GM12878 (cell line): Measurements from ENCODE around the gene CTIF. TPM values are rescaled to one million over a fixed set of nuclear protein-coding genes. Genes with fewer than 3 reads are reported as not detected.

ENCODE experiments used
- ATAC-seq: fragments of 200-7000 bp; cut with Tn5 transposase; 3 replicates; pipeline ENCODE4 v1.9.1; 2020; ENCODE audit warnings: mild to moderate bottlenecking, moderate library complexity
- BruUV-seq: library from RNA; stranded (reverse); fragments of 400-500 nt; replicated peaks from 2 replicates; lab custom pipeline; 2021; lab: Mats Ljungman, UMichigan
- CTCF ChIA-PET: fragments of 300-600 bp; sonication (Branson Sonifier 250); formaldehyde crosslinking; extraction: SDS; loops from one replicate; lab custom pipeline; 2021; ENCODE audit warnings: inconsistent platforms; lab: Yijun Ruan, JAX
- POLR2A ChIA-PET: fragments of 350-600 bp; formaldehyde crosslinking; extraction: SDS; loops from one replicate; lab custom pipeline; 2021; ENCODE audit warnings: inconsistent platforms; lab: Charles Lee
- RAD21 ChIA-PET: fragments of 300-600 bp; sonication (Branson Sonifier 250); formaldehyde crosslinking; loops from one replicate; lab custom pipeline; 2023; ENCODE audit warnings: antibody characterized with exemption; ENCODE audit not compliant: unreplicated experiment; lab: Charles Lee
- SMC1A ChIA-PET: fragments of 300-600 bp; sonication (Branson Sonifier 250); formaldehyde crosslinking; loops from one replicate; lab custom pipeline; 2023; ENCODE audit not compliant: unreplicated experiment, uncharacterized antibody; lab: Charles Lee
- DNase-seq: peaks from one replicate; pipeline ENCODE4 v3.0.0-alpha.2; 2011; ENCODE audit warnings: low read depth, low spot score
- FAIRE-seq: peaks from 3 replicates; lab custom pipeline; 2011; peaks lifted over from hg19 to GRCh38; lab: Jason Lieb, UNC
- H2AFZ ChIP-seq: 2 replicates; pipeline ENCODE4 v1.6.0; 2011; ENCODE audit warnings: low read depth, low read length, control low read depth; ENCODE audit not compliant: control insufficient read depth
- H3K27ac ChIP-seq: 2 replicates; pipeline ENCODE4 v1.5.1; 2011; ENCODE audit warnings: control low read depth; ENCODE audit not compliant: control insufficient read depth, insufficient read depth
- H3K27me3 ChIP-seq, 2 experiments: replicated peaks in 1 of 2; 2 replicates each; pipeline versions ENCODE4 v1.6.0 to v1.6.1; 2011; ENCODE audit warnings: low read length in 1 of 2; ENCODE audit not compliant: control insufficient read depth in 2 of 2, insufficient read depth in 2 of 2
- H3K36me3 ChIP-seq, 2 experiments: 2 replicates each; pipeline ENCODE4 v1.5.1; 2011; ENCODE audit warnings: low read length in 1 of 2; ENCODE audit not compliant: control insufficient read depth in 2 of 2, insufficient read depth in 2 of 2
- H3K4me1 ChIP-seq: 2 replicates; pipeline ENCODE4 v1.6.1; 2011; ENCODE audit warnings: mild to moderate bottlenecking, low read length, moderate library complexity, mixed read lengths; ENCODE audit not compliant: control insufficient read depth, insufficient read depth
- H3K4me2 ChIP-seq: 2 replicates; pipeline ENCODE4 v1.6.0; 2011; ENCODE audit warnings: control low read depth; ENCODE audit not compliant: control insufficient read depth, insufficient read depth
- H3K4me3 ChIP-seq: fragments of 200-600 bp; sonication (generic); 2 replicates; pipeline ENCODE4 v1.5.1; 2016
- H3K79me2 ChIP-seq: 2 replicates; pipeline ENCODE4 v1.6.0; 2011; ENCODE audit warnings: low read length; ENCODE audit not compliant: control insufficient read depth, insufficient read depth
- H3K9ac ChIP-seq: 2 replicates; pipeline ENCODE4 v1.8.0; 2011; ENCODE audit warnings: low read length, control low read depth, mixed read lengths; ENCODE audit not compliant: control insufficient read depth, insufficient read depth
- H3K9me3 ChIP-seq: replicated peaks from 3 replicates; pipeline ENCODE4 v1.5.1; 2011; ENCODE audit warnings: mild to moderate bottlenecking, low read length; ENCODE audit not compliant: control insufficient read depth, insufficient read depth
- H4K20me1 ChIP-seq: 2 replicates; pipeline ENCODE4 v1.6.0; 2011; ENCODE audit not compliant: control insufficient read depth, insufficient read depth
- ASH2L ChIP-seq: fragments of 300-600, 200-600 bp; sonication (generic); IDR thresholded peaks from 2 replicates; pipeline ENCODE4 v1.6.1; 2017; ENCODE audit warnings: low read depth, mild to moderate bottlenecking, borderline replicate concordance
- EGR1 ChIP-seq, 2 experiments: IDR thresholded peaks; 1 replicate in 1 of 2; 2 replicates in 1 of 2; pipeline ENCODE4 v1.6.1; 2011 to 2012; ENCODE audit warnings: low read depth in 2 of 2, low read length in 2 of 2, borderline replicate concordance in 1 of 2, mild to moderate bottlenecking in 1 of 2, moderate library complexity in 1 of 2
- EP300 ChIP-seq, 2 experiments: fragments of 150-350 bp in 1 of 2; IDR thresholded peaks; 2 replicates each; pipeline ENCODE4 v1.6.1; 2011 to 2012; ENCODE audit warnings: low read depth in 2 of 2, low read length in 2 of 2, borderline replicate concordance in 1 of 2, improper control_type of control experiment in 1 of 2, inconsistent platforms in 1 of 2; ENCODE audit not compliant: control insufficient read depth in 1 of 2
- ETV6 ChIP-seq, 2 experiments: fragments of 450-650 bp in 1 of 2; IDR thresholded peaks in 1 of 2; conservative IDR thresholded peaks in 1 of 2; 2 replicates each; pipeline ENCODE4 v1.6.1; 2014; ENCODE audit warnings: antibody characterized with exemption in 1 of 2, borderline replicate concordance in 1 of 2, low read depth in 1 of 2, mild to moderate bottlenecking in 1 of 2, moderate library complexity in 1 of 2
- KDM1A ChIP-seq: fragments of 200-600 bp; sonication (generic); IDR thresholded peaks from 2 replicates; pipeline ENCODE4 v1.6.1; 2016; ENCODE audit warnings: borderline replicate concordance
- MEF2B ChIP-seq: fragments of 450-650 bp; IDR thresholded peaks from 2 replicates; pipeline ENCODE4 v1.6.1; 2018; ENCODE audit warnings: mild to moderate bottlenecking, moderate library complexity; ENCODE audit not compliant: partially characterized antibody, poor library complexity, severe bottlenecking
- MYB ChIP-seq: fragments of 150-350 bp; IDR thresholded peaks from 2 replicates; pipeline ENCODE4 v1.6.1; 2014; ENCODE audit warnings: mild to moderate bottlenecking, low read depth, low read length, borderline replicate concordance
- RAD51 ChIP-seq: fragments of 450-650 bp; IDR thresholded peaks from 2 replicates; pipeline ENCODE4 v1.6.1; 2016; ENCODE audit warnings: moderate library complexity, mild to moderate bottlenecking, inconsistent platforms
- RCOR1 ChIP-seq: conservative IDR thresholded peaks from 2 replicates; pipeline ENCODE4 v1.6.1; 2012; ENCODE audit warnings: low read depth, low read length, improper control_type of control experiment
- SMAD1 ChIP-seq: fragments of 450-650 bp; IDR thresholded peaks from 2 replicates; pipeline ENCODE4 v1.6.1; 2018; ENCODE audit warnings: mild to moderate bottlenecking, low read depth; ENCODE audit not compliant: partially characterized antibody
- SREBF2 ChIP-seq: IDR thresholded peaks from 2 replicates; pipeline ENCODE4 v1.6.1; 2012; ENCODE audit warnings: mild to moderate bottlenecking, low read length
- ZNF384 ChIP-seq: IDR thresholded peaks from 2 replicates; pipeline ENCODE4 v1.6.1; 2012; ENCODE audit warnings: low read depth, mild to moderate bottlenecking, low read length, improper control_type of control experiment, borderline replicate concordance
- WGBS: methylation state at CpG from one replicate; pipeline ENCODE4 v1.1.6; 2016; ENCODE audit warnings: low lambda C conversion rate; ENCODE audit not compliant: insufficient replicate concordance, insufficient coverage; ENCODE audit errors: missing lambda C conversion rate; 5-methylcytosine and 5-hydroxymethylcytosine counted together
- in situ Hi-C: fragments of 300-500 bp; cut with MboI; formaldehyde crosslinking; loops from 9 replicates; pipeline ENCODE4 v1.14.3; 2018; ENCODE audit warnings: mixed read lengths
- intact Hi-C: fragments of 100-400 bp; cut with micrococcal nuclease; formaldehyde crosslinking; loops from one replicate; pipeline ENCODE4 v1.14.2; 2022; ENCODE audit not compliant: unreplicated experiment
- polyA plus RNA-seq, 11 experiments: library from polyadenylated mRNA; depleted of rRNA in 4 of 11; unstranded in 6 of 11; stranded (reverse) in 5 of 11; fragments of >200 nt; fragmentation: Nextera tagmentation in 4 of 11; fragmentation: Illumina TruSeq in 1 of 11; extraction: Ambion mirVana in 4 of 11; extraction: Trizol in 1 of 11; gene quantifications; 1 replicate in 1 of 11; 2 replicates in 10 of 11; pipeline versions ENCODE4 v1.2.1 to v1.2.3, GENCODE V29; 2011 to 2016; ENCODE audit warnings: inconsistent platforms in 2 of 11, missing spikeins in 2 of 11, low read depth in 1 of 11
- total RNA-seq, 4 experiments: library from RNA; depleted of rRNA in 3 of 4; stranded (reverse); fragments of >200 nt in 3 of 4; fragmentation: Illumina TruSeq in 1 of 4; extraction: Trizol in 1 of 4; gene quantifications; 2 replicates each; pipeline versions ENCODE4 v1.2.1 to v1.2.3, GENCODE V29; 2013 to 2021
- TF ChIP-seq, protein P1 (sequence below): fragments of 450-650 bp; conservative IDR thresholded peaks from 2 replicates; pipeline ENCODE4 v1.6.1; 2017; ENCODE audit warnings: mild to moderate bottlenecking, moderate library complexity

CTIF gene
- total and polyA plus RNA-seq, 10 of the 15 experiments (the other 5 are each of a cell fraction or from before 2014, with no cell fraction given) = 0.06 to 11.6 (median 2.5) TPM

DNA sequence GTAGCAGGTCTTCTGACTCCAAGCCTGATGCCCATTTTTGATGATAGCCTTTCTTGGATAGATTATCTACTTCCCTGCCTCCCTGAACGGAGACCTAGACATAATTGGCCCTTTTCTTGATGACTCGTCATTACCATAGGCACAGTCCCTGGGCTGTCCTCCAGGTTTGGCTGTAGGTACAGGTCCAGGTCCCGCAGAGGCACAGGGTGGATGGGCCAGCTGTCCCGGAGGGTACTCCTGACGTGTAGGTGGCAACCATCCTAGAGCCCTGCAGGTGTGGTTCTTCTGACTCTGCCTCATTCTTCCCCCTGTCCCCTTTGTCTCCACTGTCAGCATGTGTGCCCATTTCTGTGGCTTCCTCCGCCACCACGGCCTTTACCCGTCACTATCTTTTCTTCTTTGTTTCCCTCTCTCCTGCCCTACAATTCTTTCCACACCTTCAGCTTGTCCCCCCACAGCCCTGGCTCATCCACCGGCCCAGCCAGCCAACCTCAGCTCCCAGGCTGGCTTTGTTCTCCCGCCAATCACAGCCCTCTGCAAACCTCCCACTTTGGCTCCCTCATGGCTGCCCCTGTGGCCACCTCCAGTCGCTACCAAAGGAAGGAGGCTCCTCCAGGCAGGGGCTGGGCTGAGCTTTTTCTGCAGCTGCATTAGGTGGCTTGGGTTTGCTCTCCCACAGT is 309.1 kb downstream of the CTIF start (continued):
- TF ChIP-seq, protein P1, sequence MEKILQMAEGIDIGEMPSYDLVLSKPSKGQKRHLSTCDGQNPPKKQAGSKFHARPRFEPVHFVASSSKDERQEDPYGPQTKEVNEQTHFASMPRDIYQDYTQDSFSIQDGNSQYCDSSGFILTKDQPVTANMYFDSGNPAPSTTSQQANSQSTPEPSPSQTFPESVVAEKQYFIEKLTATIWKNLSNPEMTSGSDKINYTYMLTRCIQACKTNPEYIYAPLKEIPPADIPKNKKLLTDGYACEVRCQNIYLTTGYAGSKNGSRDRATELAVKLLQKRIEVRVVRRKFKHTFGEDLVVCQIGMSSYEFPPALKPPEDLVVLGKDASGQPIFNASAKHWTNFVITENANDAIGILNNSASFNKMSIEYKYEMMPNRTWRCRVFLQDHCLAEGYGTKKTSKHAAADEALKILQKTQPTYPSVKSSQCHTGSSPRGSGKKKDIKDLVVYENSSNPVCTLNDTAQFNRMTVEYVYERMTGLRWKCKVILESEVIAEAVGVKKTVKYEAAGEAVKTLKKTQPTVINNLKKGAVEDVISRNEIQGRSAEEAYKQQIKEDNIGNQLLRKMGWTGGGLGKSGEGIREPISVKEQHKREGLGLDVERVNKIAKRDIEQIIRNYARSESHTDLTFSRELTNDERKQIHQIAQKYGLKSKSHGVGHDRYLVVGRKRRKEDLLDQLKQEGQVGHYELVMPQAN = no peak

DNA sequence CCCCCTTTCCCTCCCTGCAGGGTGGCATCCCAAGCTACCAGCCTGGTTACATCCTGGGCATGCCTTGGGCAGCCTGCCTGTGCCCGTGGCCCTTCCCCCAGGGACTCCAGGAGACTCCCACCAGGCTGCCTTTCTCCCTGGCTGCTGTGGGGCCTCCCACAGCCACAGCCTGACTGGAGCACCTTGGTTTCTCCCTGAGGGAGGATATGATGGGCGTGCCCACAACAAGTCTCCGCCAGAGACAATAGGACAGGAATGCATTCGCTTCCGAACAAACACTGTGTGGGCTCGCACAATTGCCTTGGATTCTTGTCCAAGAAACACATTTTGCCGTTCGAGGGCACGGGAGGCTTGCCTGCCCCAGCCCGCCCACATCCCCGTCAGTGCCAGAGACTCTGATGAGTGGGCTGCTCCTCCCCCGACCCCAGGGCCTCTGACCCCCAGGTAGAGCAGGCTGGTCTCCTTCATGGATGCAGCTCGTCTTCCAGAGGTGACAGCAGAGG is 309.9 kb downstream of the CTIF start:
- no peaks in the 10 kb centered on the region for H3K36me3 ChIP-seq
- BruUV-seq = no TSS peak
- FAIRE-seq (no peak), ATAC-seq (no peak), DNase-seq (no peak)
- no peak overlapping the region for H3K4me2 ChIP-seq
- TF ChIP-seq SREBF2 = no peak
- no peak for TF ChIP-seq MEF2B
- no peak for TF ChIP-seq ETV6 (conservative IDR thresholded peaks at IDR 0.05 in 1 of 2, IDR thresholded peaks at IDR 0.05 in 1 of 2; ENCODE audit: borderline replicate concordance in 1 of 2, low read depth in 1 of 2)
- TF ChIP-seq KDM1A = no peak
- TF ChIP-seq EP300 (IDR thresholded peaks at IDR 0.05; ENCODE audit: borderline replicate concordance in 1 of 2, control insufficient read depth in 1 of 2, low read depth in 2 of 2, low read length in 2 of 2) = no peak
- no peak for TF ChIP-seq ASH2L
- no peak for TF ChIP-seq ZNF384
- no peak for TF ChIP-seq SMAD1
- TF ChIP-seq EGR1 (IDR thresholded peaks at IDR 0.05; ENCODE audit: borderline replicate concordance in 1 of 2, low read depth in 2 of 2, low read length in 2 of 2) = no peak
- no peak for TF ChIP-seq MYB
- no peak for TF ChIP-seq RAD51
- TF ChIP-seq RCOR1 = no peak
- SMC1A ChIA-PET = interaction anchor here (1.1 kb wide), 1 partner anchor 29 kb away, joined by 4 read pairs; no protein-coding TSS in a partner anchor
- no peaks in the 10 kb centered on the region for H3K9me3 ChIP-seq
- no peaks in the 10 kb centered on the region for H4K20me1 ChIP-seq
- intact Hi-C loops = no loop called here
- no peak overlapping the region for H2AFZ ChIP-seq
- no peaks in the 10 kb centered on the region for H3K79me2 ChIP-seq
- CTCF ChIA-PET = interaction anchor here (1.5 kb wide), 1 partner anchor 12 kb away, joined by 3 read pairs; no protein-coding TSS in a partner anchor
- H3K27ac ChIP-seq = no peak overlapping the region
- H3K27me3 ChIP-seq = no peaks in the 10 kb centered on the region
- RAD21 ChIA-PET = no interaction called here
- no peaks in the 10 kb centered on the region; the same call in 1 of the 2 replicates for H3K4me1 ChIP-seq
- in situ Hi-C loops = no loop called here
- POLR2A ChIA-PET = interaction anchor here (0.7 kb wide), 2 partner anchors 73 to 1167 kb away, joined by 6 to 7 read pairs; no protein-coding TSS in a partner anchor
- WGBS = 79% methylated on average over 13 of the region's 13 CpGs
- H3K4me3 ChIP-seq = no peak overlapping the region
- H3K9ac ChIP-seq = no peak overlapping the region
